HL-60 (cell line): ENCODE results near the gene TMEM18.

Source experiments
- TF ChIP-seq, protein P1 (sequence below): IDR thresholded peaks from 2 replicates; pipeline ENCODE4 v1.6.1; 2012; ENCODE audit warnings: low read depth; ENCODE audit not compliant: insufficient replicate concordance
- TF ChIP-seq, protein P2 (sequence below): IDR thresholded peaks from one replicate; pipeline ENCODE4 v1.5.1; 2011; ENCODE audit warnings: low read length, control low read depth, inconsistent platforms; ENCODE audit not compliant: insufficient read depth

DNA sequence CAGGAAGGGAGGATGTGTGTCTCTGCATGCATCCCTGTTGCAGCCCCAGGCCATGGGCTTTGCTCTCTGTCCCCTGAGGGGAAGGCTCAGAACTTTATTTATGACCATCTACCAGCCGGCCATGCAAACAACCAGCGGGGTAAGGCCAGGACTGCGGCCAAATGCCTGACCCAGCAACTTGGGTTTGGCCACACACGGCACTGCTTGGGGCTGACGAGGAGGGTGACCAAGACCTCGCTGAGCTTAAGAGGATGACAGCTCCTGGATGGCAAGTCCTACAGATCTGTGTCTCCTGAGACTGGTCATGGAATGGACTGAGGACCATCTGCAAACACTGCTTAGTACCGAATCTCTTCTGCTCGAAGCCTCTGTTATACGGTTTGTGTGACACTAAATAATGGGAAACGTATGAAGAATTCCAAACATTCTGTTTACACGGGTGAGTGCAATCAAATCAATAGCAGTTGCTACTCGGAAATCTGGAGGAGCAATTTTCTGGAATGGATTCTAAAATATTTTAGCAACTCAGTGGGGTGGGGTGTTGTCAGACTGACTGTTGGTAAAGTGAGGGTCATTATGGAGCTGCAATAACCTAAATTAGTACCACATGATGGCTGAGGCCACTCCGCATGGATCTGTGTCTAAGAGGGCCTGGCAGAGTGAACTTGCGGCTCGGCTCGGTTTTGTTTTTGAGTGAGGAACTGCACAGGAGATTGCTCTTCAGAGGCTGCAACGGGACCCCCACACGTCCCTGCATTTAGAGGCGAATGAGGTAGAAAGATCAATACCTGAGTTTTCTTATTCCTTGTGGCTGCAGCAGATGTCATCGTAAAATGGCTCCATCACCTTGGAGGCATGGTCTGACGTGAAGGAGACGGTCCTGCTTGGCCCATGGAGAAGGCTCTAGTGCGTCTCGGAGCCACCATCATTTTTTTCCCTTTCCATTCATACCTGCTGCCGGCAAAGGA is 26.6 kb downstream of the TMEM18 start:
- TF ChIP-seq, protein P1, sequence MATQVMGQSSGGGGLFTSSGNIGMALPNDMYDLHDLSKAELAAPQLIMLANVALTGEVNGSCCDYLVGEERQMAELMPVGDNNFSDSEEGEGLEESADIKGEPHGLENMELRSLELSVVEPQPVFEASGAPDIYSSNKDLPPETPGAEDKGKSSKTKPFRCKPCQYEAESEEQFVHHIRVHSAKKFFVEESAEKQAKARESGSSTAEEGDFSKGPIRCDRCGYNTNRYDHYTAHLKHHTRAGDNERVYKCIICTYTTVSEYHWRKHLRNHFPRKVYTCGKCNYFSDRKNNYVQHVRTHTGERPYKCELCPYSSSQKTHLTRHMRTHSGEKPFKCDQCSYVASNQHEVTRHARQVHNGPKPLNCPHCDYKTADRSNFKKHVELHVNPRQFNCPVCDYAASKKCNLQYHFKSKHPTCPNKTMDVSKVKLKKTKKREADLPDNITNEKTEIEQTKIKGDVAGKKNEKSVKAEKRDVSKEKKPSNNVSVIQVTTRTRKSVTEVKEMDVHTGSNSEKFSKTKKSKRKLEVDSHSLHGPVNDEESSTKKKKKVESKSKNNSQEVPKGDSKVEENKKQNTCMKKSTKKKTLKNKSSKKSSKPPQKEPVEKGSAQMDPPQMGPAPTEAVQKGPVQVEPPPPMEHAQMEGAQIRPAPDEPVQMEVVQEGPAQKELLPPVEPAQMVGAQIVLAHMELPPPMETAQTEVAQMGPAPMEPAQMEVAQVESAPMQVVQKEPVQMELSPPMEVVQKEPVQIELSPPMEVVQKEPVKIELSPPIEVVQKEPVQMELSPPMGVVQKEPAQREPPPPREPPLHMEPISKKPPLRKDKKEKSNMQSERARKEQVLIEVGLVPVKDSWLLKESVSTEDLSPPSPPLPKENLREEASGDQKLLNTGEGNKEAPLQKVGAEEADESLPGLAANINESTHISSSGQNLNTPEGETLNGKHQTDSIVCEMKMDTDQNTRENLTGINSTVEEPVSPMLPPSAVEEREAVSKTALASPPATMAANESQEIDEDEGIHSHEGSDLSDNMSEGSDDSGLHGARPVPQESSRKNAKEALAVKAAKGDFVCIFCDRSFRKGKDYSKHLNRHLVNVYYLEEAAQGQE: no peak
- TF ChIP-seq, protein P2, sequence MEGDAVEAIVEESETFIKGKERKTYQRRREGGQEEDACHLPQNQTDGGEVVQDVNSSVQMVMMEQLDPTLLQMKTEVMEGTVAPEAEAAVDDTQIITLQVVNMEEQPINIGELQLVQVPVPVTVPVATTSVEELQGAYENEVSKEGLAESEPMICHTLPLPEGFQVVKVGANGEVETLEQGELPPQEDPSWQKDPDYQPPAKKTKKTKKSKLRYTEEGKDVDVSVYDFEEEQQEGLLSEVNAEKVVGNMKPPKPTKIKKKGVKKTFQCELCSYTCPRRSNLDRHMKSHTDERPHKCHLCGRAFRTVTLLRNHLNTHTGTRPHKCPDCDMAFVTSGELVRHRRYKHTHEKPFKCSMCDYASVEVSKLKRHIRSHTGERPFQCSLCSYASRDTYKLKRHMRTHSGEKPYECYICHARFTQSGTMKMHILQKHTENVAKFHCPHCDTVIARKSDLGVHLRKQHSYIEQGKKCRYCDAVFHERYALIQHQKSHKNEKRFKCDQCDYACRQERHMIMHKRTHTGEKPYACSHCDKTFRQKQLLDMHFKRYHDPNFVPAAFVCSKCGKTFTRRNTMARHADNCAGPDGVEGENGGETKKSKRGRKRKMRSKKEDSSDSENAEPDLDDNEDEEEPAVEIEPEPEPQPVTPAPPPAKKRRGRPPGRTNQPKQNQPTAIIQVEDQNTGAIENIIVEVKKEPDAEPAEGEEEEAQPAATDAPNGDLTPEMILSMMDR: no peak
